Kidney capillary endothelial cell (primary cell): ENCODE results near the gene SUN5.

Experiments used
- DNase-seq: peaks from one replicate; pipeline ENCODE4 v3.0.0-alpha.2; 2018; ENCODE audit warnings: low spot score

The SUN5 gene

DNA sequence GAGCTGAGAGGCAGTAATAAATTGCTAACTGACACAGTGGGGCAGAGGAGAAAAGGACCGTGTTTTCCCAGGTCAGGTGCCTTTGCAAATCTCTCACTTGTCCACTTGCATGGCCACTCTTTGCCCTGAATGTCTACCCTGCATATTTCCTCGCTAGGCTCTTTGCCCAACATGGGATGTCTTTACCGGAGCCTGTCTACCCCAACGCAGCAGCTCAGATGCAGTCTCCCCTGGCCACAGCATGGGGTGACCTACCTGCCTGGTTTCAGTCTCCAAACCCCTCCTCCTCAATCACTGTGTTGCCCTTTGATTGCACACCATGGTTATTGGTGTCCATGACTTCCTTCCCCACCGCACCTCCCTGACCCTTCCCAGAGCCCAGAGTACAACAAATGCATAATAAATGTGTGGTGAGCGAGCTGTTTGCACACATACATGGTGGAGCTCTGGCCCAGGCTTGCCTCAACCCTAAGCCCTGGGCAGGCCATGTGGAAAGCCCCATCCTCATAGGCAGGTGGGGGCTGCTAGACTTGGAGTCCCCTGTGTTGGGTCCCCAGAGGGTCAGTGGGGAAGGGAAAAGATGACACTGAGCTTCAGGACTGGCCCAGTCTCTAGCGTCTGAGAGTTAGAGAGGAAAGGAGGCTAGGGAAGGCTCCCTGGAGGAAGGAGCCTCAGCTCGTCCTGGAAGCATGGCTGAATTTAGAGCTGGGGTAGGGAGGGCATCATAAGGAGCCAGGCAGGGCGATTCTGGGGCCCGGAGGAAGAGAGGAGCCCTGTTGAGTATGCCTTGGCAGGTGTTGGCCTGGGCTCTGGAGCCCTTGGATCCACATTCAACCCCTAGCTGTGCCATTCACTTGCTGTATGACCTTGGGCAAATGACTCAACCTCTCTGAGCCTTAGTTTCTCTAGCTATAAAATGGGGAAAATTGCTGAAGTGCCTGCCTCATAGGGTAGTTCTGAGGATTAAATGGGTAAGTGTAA, 22.8 kb upstream of the SUN5 start:
- no peak for DNase-seq

DNA sequence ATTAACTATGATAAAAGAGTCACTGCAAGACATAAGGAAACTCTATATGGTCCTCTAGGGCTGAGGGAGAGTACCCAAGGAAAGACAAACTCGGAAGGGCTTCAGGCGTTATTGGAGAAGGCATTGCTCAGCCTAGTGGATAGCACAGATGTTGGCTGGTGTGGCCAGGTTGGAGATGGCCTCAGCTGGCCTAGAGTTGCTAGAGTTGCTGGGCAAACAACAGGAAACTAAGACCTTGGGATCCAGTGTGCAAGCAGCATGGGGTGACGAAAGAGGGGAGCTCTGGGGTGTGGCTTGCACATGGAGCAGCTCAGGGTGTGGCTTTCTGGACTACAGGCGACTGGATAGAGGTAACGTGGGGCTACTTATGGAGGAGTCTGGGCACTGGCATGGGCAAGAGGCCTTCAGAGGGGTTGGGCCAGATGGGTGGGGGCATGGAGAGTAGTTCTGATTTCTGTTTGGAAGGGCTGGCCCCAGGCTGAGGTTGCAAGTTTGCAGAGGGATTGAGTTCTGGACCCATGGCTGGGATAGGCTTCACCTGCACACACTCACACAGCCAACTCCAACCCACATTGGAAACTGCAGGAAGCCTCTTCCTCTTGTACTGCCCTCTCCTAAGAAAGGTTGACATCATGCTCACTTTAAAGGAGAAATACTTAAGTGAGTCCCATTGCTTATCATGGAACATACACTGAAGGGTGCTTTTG, 22.0 kb upstream of the SUN5 start:
- DNase-seq, result no peak

DNA sequence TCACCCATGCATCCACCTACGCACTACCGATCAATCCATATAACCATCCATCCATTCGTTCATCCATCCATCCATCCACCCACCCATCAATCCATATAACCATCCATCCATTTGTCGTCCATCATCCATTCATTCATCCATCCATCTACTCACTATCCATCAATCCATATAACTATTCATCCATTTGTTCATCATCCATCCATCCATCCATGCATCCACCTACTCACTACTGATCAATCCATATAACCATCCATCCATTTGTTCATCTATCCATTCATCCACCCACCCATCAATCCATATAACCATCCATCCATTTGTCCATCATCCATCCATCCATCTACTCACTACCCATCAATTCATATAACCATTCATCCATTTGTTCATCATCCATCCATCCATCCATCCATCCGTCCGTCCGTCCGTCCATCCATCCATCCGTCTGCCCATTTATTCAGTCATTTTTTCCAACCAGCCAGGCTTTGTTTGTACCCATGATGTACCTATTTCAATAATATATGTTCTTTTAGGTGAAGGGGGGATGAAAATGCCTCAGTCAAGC, 21.2 kb upstream of the SUN5 start:
- no peak for DNase-seq

DNA sequence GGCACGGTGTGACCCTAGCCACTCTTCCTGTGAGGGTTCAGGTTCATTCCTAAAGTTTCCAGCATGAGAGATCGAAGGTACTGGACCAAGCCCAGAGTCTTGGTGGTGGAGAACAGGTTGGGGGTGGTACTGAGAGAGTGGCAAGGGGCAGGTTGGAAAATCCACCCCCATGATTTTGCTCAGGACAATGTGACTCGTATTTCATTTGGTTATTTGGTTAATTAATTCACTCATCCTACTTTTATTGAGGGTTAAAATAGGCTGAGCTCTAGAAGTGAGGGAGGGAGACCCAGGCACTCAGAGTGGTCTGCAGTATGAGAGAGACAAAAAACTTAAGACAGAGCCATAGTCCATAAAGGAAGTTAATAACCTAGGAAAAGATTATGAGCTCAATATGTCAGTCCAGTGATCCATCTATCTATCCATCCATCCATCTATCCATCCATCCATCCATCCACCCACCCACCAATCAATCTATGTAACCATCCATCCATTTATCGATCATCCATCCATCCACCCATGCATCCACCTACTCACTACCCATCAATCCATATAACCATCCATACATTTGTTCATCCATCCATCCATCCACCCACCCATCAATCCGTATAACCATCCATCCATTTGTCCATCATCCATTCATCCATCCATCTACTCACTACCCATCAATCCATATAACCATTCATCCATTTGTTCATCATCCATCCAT, 20.5 kb upstream of the SUN5 start:
- no peak for DNase-seq

DNA sequence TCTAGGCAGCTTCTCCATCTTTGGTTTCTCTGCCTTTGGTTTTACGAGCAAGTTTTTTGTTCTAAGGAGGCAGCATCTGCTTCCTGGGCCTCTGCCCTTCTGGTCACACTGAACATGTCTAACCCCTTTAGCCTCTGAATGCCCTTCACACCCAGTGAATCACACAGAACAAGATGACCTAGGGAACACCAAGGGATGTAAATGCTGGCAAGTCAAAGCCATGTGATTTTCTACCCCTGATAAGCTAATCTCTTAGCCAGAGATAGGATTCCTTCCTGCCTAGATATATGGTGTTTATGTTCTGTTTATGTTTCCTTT, 20.0 kb upstream of the SUN5 start:
- DNase-seq, result no peak

DNA sequence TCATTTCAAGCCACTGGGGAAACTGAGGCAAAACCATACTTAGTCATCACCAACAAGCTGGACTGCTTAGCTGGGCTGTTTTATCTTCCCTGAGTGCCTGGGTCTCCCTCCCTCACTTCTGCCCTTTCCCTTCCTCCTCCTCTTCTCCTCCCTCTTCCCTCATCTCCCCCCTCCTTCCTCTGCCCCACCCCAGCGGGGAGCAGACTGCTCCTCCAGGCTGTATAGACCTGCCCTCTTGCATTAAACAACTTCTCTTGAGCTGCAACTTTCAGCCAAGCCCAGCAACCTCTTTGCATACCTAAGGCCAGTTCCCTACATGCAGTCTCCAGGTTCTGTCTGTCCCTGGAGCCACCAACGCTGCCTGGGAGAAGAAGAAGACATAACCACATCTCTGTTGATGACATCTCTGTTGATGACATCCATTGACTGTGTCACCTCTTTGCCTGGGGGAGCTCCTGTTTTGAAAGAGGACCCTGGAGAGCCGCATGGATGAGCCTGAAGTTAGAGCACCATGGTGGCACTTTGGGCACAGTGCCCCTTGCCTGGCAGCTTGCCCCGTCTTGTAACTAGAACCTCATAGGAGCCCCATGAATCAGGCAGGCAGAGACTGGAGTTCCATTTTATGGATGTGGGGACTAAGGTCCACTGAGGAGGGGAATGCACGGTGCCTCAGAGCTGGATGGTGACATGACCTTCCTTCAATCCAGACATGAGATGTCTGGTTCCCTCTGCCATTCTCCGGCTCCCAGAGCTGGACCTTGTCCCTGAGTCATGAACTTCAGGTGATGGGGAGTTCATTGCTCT, 19.4 kb upstream of the SUN5 start:
- DNase-seq, result no peak

DNA sequence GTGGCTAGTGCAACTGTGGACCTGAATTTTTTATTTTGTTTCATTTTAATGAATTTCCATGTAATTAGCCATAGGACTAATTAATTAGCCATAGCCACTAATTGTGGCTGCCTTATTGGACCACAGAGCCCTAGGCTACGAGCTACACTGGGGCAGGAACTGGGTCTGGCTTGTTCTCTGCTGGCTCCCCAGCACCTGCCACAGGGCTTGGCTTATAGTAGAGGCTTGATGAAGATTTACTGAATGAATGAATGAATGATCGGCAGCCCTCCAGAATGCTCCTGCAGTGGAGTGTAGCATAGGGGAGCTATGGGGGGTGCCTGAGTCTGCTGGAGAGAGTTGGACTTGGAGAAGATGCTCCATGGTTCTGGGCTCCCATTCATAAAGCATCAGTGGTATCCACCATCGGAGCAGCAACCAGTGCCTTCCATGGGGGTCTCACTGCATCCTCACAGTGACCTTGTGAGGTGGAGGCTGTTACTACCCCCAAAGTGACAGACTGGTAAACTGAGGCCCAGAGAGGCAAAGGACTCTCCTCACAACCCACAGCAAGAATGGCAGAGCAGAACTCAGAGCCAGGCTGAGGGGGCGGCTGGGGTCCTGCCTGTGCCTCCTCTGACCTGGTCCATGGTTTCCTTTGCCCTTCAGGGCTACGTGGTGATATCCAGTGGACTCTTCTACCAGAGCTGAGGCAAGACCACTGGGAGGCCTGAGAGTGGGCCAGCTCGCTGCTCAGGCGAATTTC, 18.6 kb upstream of the SUN5 start:
- no peak for DNase-seq

DNA sequence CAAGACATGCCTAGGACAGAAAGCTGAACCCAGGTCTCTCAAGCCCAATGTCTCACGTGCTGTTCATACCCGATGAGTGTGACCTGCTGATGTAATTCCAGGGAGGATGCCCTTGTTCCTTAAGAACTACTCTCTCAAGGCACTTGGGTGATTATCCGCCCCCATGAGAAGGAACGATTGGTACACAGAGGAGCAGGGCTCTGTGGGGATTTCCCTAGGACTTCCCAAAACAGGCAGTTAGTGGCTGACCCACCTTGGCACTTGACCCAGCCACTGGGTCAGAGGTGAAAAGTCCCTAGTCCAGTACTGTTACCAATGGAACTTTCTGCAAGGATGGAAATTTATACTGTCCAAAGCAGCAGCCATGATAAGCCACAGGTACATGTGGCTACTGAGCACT, 18.1 kb upstream of the SUN5 start:
- no peak for DNase-seq

DNA sequence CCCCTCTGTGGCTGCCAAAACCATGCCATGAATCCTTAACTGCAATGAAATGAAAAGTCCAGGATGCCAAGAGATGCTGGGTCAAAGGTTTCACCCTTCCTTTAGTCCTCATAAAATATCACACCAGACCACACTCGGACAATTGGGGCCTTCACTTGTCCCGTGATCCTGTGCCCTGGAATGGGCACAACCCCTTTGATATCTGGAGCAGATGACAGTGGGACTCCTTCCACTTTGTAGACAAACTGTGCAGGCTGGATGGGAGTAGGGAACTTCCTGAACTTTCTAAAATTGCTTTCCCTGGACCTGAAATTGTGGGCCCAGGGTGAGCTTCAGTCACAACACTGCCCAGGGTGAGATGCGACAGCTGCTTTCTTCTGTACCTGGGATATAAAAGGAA, 17.6 kb upstream of the SUN5 start:
- no peak for DNase-seq

DNA sequence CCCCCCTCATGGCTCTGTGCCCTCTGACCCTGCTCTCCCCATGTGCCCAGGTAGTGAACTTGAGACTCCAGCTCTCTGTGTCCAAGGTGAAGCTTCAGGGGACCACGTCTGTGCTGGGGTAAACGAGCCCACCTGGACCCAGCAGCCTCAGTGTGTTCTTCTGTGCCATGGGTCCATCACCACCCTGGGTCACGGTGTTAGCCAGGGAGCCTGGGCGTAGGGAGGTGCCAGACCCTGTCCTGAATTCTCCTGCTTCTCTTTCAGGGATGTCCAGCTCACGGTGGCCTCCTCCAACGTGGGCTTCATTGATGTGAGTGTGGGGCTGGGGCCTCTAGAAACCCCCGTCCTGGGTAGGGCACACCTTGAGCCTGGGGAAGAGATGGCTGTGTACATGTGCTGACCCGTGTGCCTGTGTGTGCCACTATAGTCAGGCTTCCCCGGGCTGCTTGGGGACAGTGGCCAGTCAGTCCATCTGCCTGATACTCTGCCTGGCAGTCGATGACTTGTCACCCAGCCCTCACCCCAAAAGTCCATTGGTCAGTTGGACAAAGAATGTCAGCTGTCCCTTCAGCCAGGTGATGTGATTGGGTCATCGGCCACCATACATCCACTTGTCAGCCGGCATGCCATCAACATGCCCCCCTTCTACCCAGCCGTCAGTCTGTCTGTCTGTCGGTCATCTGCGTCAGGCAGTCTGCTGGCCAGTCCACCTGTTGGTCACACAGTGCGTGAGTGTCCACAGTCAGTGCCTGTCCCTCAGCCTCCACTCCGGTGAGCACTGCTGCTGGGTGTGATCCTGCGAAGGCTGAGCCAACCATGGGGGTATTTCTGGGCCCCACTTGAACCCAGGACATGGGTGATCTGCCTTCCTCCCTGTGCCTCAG, 16.3 kb upstream of the SUN5 start:
- DNase-seq, result no peak

DNA sequence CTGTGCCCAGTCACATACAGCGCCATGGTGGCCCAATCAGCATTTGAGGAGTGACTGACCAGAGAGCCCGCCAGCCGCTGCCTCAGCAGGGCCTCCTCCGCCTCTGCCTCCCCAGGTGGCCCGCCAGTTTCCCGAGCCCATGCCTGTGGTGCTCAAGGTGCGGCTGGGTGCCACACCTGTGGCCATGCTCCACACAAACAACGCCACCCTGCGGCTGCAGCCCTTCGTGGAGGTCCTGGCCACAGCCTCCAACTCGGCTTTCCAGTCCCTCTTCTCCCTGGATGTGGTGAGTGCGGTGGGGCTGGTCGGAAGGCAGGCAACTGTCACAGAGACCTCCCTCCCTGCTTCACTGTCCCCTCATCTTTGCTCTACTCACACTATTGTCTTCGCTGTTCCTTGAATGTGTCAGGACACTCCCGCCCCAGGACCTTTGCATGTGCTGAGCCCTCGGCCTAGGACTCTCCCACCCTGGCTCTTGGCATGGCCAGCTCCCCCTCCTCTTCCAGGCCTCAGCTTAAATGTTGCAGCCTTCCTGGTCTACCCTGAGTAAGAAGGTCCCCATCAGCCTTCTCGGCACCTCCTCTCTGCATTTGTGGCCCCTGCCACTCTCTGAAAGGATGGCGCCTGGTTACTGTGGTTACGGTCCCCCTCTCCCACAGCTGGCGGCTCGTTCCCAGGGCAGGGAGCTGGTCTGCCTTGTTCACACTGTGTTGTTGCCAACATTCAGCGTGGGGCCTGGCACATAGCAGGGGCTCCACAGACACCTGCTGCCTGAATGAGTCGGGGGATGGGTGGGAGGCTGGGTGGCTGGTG, 15.4 kb upstream of the SUN5 start:
- DNase-seq, result no peak

DNA sequence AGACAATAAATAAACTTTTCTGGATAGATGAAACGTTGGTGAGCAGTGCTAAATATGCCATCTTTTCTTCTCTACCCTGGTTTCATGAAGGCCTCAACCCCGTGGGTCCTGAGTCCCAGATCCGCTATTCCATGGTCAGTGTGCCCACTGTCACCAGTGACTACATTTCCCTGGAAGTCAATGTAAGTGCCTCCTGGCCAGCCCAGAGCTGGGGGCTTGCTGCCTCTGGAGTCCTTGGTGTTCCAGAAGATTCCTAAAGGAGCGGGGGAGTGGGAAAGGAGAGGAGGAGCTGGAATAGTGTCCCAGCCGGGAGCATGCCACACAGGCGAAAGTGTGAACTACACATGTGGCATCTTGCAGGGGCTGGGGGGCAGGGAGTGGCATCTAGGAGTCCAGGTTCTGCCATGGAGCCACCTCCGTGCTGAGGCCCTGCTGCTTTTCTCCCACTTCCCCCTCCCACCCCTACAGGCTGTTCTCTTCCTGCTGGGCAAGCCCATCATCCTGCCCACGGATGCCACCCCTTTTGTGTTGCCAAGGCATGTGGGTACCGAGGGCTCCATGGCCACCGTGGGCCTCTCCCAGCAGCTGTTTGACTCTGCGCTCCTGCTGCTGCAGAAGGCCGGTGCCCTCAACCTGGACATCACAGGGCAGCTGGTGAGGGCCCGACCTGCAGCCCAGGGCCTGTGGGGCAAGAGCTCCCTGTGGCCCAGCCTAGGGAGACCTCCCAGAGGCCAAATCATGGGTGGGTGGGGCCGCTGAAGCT, 14.1 kb upstream of the SUN5 start:
- DNase-seq, result no peak

DNA sequence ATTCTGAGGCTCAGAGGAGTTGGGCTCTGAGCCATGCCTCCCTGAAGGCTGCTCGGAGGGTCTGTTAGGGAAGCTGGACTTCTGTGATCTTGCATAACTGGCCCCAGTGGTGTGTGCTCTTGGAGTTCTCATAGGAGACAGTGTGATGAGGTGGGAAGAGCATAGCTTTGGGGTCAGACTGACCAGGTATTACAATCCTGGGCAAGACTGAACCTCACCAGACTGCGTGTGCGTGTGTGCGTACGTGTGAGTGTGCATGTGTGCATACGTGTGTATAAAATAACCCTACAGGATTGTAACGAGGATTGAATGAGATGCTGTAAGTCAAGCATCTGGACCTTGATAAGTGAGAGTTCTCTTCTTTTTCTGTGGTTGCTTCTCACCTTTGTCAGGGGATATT, 13.3 kb upstream of the SUN5 start:
- no peak for DNase-seq

DNA sequence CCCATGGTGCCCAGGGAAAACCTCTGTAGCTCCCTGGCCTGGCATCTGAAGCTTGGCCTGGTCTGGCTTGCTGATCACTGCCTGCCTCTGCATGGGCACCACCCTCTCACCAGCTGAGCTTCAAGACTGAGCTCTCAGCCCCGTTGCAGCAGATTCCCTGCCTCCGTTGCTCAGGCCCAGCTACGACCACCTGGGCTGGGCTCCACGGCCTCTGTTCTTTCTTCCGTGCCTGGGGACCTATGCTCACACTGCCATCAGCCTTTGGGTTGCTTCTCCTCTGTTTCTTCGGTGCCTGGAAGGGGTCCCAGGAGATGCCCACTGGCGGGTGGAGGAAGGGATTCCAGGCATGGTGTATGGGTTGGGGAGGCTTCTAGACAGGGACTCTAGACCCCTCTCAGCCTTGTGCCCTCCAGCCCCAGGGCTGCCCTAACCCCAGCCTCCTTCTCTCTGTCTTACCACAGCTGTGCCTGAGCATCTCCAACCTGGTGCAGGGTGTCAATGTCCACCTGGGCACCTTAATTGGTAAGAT, 12.4 kb upstream of the SUN5 start:
- DNase-seq, result no peak

DNA sequence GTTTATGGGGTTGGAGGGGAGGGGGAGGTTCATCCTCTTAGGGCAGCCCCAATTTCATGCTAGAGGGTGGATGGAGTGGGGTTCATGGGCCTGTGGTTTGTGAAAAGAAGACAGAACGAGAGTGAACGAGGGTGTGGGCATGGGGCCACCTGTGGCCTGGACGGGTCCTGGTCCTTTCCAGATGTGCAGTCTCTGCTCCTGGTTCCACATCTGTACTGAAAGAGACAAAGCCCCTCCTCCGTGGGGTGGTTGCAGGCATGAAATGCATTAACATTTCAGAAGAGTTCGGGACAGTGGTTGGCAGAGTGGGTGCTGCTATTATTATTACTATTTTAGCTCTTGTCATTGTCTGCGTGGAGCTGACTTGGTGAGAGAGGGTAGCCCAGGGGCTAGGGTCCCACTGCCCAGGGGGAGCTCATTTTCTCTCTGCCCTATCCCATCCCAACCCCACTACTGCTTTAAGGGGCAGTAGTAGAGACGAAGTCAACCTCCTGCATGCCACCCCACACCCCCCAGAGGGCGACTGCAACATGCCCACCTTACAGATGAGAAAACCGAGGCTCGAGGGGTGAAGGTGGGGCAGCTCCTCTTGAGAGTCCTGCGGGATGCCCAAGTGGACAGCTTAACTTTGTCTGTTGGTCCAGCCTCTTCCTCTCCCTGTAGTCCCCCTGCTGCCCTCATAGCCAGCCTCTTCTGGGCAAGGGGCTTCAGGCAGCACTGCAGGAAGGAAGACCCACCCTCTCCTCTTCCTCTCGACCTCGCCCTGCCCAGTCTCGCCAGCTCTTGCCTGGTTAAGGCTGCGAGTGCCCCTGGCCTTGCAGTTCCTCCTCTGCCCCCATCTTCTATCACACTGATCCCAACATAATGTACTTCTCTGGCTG, 11.7 kb upstream of the SUN5 start:
- DNase-seq, result no peak

DNA sequence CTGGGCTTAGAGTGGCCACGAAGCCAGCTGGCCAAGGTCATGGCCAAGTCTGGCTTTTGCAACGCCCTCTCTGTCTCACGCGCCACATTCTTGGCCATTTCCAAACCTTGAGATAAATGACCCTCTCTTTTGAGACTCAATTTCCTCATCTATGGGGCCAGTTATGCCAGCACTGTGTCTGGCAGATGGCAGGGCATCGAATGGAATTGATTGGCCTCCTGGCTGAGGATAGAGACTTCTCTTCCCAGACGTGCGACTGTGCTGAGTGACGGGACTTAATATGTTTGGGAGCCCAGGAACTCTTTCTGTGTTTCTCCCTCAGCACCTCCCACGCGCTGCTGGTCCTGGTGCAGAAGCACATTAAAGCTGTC, 10.9 kb upstream of the SUN5 start:
- DNase-seq, result no peak
